Measurements from ENCODE around the gene ZNF329.

The ZNF329 gene

GRCh38 chr19:58150328-58150921 lies at the start of gene ZNF329:
Gene ZNF329 (minus strand): TSS chr19:58150789. CDS start chr19:58129503, 21,286 bp downstream.
- Mint-ChIP-seq H3K36me3 (ENCODE audit: low read depth) (peaks cover 18% of the 10 kb centered on the region), H3K27me3 (ENCODE audit: low read depth) (no peaks in the 10 kb centered on the region), H3K4me3 (peak within 1 kb of the TSS; percentile 90), H3K27ac (peak within 1 kb of the TSS; percentile 76), H3K9me3 (peaks cover 51% of the 10 kb centered on the region), H3K4me1 (ENCODE audit: low read depth) (peaks cover 6% of the 10 kb centered on the region)
- DNase-seq (ENCODE audit: low spot score) = peak; percentile 86

GRCh38 chr19:58196901-58197616 lies 46.5 kb upstream of the ZNF329 start:
- Mint-ChIP-seq H3K27me3 (ENCODE audit: low read depth) (no peaks in the 10 kb centered on the region), H3K9me3 (peaks cover 68% of the 10 kb centered on the region), H3K36me3 (ENCODE audit: low read depth) (peaks cover 79% of the 10 kb centered on the region), H3K4me1 (ENCODE audit: low read depth) (no peaks in the 10 kb centered on the region), H3K27ac (no peak overlapping the region), H3K4me3 (no peak overlapping the region)
- no peak for DNase-seq (ENCODE audit: low spot score)

GRCh38 chr19:58183817-58184215 lies 33.2 kb upstream of the ZNF329 start:
- Mint-ChIP-seq H3K9me3 (peaks cover 49% of the 10 kb centered on the region), H3K27me3 (ENCODE audit: low read depth) (no peaks in the 10 kb centered on the region), H3K36me3 (ENCODE audit: low read depth) (peaks cover 63% of the 10 kb centered on the region), H3K4me1 (ENCODE audit: low read depth) (peaks cover 17% of the 10 kb centered on the region), H3K27ac (peak overlapping the region; percentile 98), H3K4me3 (peak overlapping the region; percentile 95)
- no peak for DNase-seq (ENCODE audit: low spot score)

GRCh38 chr19:58182989-58183816 lies 32.6 kb upstream of the ZNF329 start, which contains the start of gene ZNF274:
Gene ZNF274 (plus strand): TSS chr19:58183061. CDS start chr19:58183966, 905 bp downstream.
- Mint-ChIP-seq H3K4me3 (peak within 1 kb of the TSS; percentile 95), H3K27ac (peak within 1 kb of the TSS; percentile 98), H3K36me3 (ENCODE audit: low read depth) (peaks cover 59% of the 10 kb centered on the region), H3K9me3 (peaks cover 47% of the 10 kb centered on the region), H3K4me1 (ENCODE audit: low read depth) (peaks cover 17% of the 10 kb centered on the region), H3K27me3 (ENCODE audit: low read depth) (no peaks in the 10 kb centered on the region)
- peak; percentile 91 for DNase-seq (ENCODE audit: low spot score)

- Mint-ChIP-seq H3K27me3 (ENCODE audit: low read depth) (no peaks in the 10 kb centered on the region), H3K36me3 (ENCODE audit: low read depth) (peaks cover 55% of the 10 kb centered on the region), H3K9me3 (peaks cover 52% of the 10 kb centered on the region), H3K4me3 (peak overlapping the region; percentile 95), H3K27ac (peak overlapping the region; percentile 98), H3K4me1 (ENCODE audit: low read depth) (peaks cover 17% of the 10 kb centered on the region)
- DNase-seq (ENCODE audit: low spot score) = no peak
Observed at GRCh38 chr19:58182577-58182988, 32.0 kb upstream of the ZNF329 start.

- Mint-ChIP-seq H3K36me3 (ENCODE audit: low read depth) (peaks cover 49% of the 10 kb centered on the region), H3K4me3 (peak overlapping the region; percentile 95), H3K9me3 (peaks cover 57% of the 10 kb centered on the region), H3K4me1 (ENCODE audit: low read depth) (peaks cover 17% of the 10 kb centered on the region), H3K27me3 (ENCODE audit: low read depth) (no peaks in the 10 kb centered on the region), H3K27ac (peak overlapping the region; percentile 98)
- DNase-seq (ENCODE audit: low spot score) = peak; percentile 33
Observed at GRCh38 chr19:58181902-58182576, 31.4 kb upstream of the ZNF329 start.

- H3K36me3 Mint-ChIP-seq (ENCODE audit: low read depth) = peaks cover 4% of the 10 kb centered on the region
- H3K4me1 Mint-ChIP-seq (ENCODE audit: low read depth) = no peaks in the 10 kb centered on the region
- no peak for DNase-seq (ENCODE audit: low spot score)
- peaks cover 54% of the 10 kb centered on the region for H3K9me3 Mint-ChIP-seq
- H3K4me3 Mint-ChIP-seq = no peak overlapping the region
- no peaks in the 10 kb centered on the region for H3K27me3 Mint-ChIP-seq (ENCODE audit: low read depth)
- no peak overlapping the region for H3K27ac Mint-ChIP-seq
Observed at GRCh38 chr19:58170860-58171259, 20.3 kb upstream of the ZNF329 start.

GRCh38 chr19:58166708-58167280 lies 16.2 kb upstream of the ZNF329 start:
- H3K4me1 Mint-ChIP-seq (ENCODE audit: low read depth) = no peaks in the 10 kb centered on the region
- H3K9me3 Mint-ChIP-seq = peaks cover 55% of the 10 kb centered on the region
- H3K36me3 Mint-ChIP-seq (ENCODE audit: low read depth) = peaks cover 8% of the 10 kb centered on the region
- DNase-seq (ENCODE audit: low spot score) = no peak
- H3K27ac Mint-ChIP-seq = no peak overlapping the region
- H3K27me3 Mint-ChIP-seq (ENCODE audit: low read depth) = no peaks in the 10 kb centered on the region
- H3K4me3 Mint-ChIP-seq = no peak overlapping the region

- no peak overlapping the region for H3K4me3 Mint-ChIP-seq
- H3K27ac Mint-ChIP-seq = no peak overlapping the region
- no peaks in the 10 kb centered on the region for H3K27me3 Mint-ChIP-seq (ENCODE audit: low read depth)
- peaks cover 57% of the 10 kb centered on the region for H3K9me3 Mint-ChIP-seq
- peaks cover 9% of the 10 kb centered on the region for H3K36me3 Mint-ChIP-seq (ENCODE audit: low read depth)
- no peaks in the 10 kb centered on the region for H3K4me1 Mint-ChIP-seq (ENCODE audit: low read depth)
- DNase-seq (ENCODE audit: low spot score) = no peak
Observed at GRCh38 chr19:58166268-58166667, 15.7 kb upstream of the ZNF329 start.

- no peak overlapping the region for H3K27ac Mint-ChIP-seq
- H3K36me3 Mint-ChIP-seq (ENCODE audit: low read depth) = peaks cover 5% of the 10 kb centered on the region
- no peaks in the 10 kb centered on the region for H3K4me1 Mint-ChIP-seq (ENCODE audit: low read depth)
- no peak for DNase-seq (ENCODE audit: low spot score)
- H3K27me3 Mint-ChIP-seq (ENCODE audit: low read depth) = no peaks in the 10 kb centered on the region
- peaks cover 44% of the 10 kb centered on the region for H3K9me3 Mint-ChIP-seq
- H3K4me3 Mint-ChIP-seq = no peak overlapping the region
Observed at GRCh38 chr19:58157045-58157728, 6.6 kb upstream of the ZNF329 start.

GRCh38 chr19:58154679-58155648 lies 4.4 kb upstream of the ZNF329 start:
- H3K9me3 Mint-ChIP-seq = peaks cover 54% of the 10 kb centered on the region
- H3K4me3 Mint-ChIP-seq = peak overlapping the region; percentile 73
- H3K36me3 Mint-ChIP-seq (ENCODE audit: low read depth) = peaks cover 7% of the 10 kb centered on the region
- peak overlapping the region; percentile 63 for H3K27ac Mint-ChIP-seq
- DNase-seq (ENCODE audit: low spot score) = peak; percentile 93
- H3K27me3 Mint-ChIP-seq (ENCODE audit: low read depth) = no peaks in the 10 kb centered on the region
- peaks cover 3% of the 10 kb centered on the region for H3K4me1 Mint-ChIP-seq (ENCODE audit: low read depth)

- no peak for DNase-seq (ENCODE audit: low spot score)
- Mint-ChIP-seq H3K4me1 (ENCODE audit: low read depth) (peaks cover 6% of the 10 kb centered on the region), H3K9me3 (peaks cover 61% of the 10 kb centered on the region)
Observed at GRCh38 chr19:58154287-58154678, 3.7 kb upstream of the ZNF329 start.

More at GRCh38 chr19:58154287-58154678, 3.7 kb upstream of the ZNF329 start:
- Mint-ChIP-seq H3K27ac (peak overlapping the region; percentile 63), H3K36me3 (ENCODE audit: low read depth) (peaks cover 9% of the 10 kb centered on the region), H3K4me3 (peak overlapping the region; percentile 73), H3K27me3 (ENCODE audit: low read depth) (no peaks in the 10 kb centered on the region)

All from T-helper 2 cell treated with Interferon-gamma antibody and Interleukin-4, amounts not matched to agents 5 μg/mL and 100 μg/mL, for 36 hours (primary cell).